ENCODE data around the gene SEPTIN6.
"Not testable (repeated sequence)": the region's sequence is repeated elsewhere in the genome, so short reads cannot be mapped to it uniquely, and the experiment has no call there.

The SEPTIN6 gene

DNA sequence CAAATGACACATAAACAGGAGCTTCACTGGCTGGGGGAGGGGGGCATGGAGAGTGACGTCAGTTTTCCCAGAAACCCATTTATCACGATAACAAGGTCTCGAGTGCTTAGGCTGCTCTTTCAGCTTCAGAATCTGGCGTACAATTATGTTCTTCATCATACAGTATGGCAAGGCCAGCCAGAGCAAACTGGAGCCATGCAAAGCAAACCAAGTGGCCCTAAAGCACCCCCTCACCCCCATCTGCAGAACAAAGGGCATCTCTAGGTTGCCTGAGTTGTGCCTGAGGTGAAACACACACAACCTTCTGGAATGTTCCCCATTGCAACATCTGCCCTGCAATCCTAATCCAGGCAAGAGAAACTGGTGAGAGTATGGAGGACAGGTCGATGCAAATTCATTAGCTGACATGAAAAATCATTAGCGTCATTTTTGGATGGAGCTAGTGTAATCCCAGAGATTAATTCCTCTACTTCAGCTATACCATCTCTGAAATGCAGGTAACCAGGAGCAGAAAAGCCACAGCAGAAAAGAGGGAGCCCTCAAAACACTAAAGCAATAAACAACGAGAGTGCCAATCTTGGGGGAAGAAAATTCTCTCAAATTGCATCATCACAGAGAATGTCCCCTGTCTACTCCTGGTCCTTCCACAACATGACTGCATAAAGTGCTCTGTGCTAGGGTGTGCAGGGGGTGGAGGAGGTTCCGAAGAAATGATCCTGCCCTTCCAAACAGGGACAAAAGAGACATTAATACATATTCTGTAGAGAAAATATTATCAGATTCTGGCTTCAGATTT, 1.8 kb downstream of the SEPTIN6 start:
- peak; percentile 33 for DNase-seq (ENCODE audit: low read depth, low spot score)

DNA sequence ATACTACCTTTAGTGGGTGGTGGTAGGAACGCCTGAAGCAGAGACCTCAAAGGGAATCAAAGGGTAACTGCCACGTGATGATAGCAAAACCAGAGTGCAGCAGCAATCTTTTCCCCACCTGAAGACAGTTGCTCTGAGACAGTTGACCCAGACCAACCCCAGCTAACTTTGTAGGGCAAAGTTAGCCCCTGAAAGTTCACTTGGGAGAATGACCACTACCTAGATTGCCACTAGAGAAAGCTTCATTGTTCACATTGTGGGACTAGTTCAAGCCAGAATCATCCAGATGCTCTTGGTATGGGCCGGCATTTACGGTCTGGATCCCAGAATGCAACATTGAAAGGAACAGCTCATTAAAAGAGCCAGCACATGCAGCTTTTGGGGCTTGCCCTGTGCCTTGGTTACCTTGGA, 4.1 kb downstream of the SEPTIN6 start:
- DNase-seq (ENCODE audit: low read depth, low spot score), result no peak

DNA sequence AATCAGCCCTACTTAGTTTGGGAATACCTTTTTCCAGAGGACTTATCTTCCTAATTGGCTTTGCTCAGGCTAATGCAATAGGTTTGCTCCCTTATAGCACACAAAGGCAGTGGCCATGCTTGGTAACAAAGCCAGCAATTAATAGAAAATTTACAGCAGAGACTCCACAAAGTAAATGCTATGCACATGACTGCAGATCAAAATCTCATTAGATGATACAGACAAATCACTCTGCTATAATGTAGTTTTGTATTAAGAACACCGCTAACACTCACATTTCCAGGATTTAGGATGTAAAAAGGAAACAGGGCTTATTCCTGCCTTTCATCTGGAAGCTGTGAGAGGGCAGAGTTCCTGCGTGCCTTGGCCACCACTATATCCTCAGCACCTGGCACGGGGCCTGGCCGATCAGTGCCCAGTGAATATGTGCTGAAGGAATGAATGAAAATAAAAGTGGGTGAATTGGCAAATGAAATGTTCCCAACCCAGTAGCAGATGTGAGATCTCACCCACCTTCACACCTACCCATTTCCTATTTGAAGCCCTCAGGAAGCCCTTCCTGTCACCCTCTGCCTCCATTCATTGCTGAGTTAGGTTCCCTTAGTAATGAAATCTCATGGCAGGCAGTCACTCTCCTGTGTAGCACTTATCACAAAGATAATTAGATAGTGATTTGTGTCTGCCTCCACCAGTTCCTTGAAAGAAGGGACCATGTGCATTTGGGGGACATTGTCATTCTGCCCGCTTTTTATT, 5.1 kb downstream of the SEPTIN6 start:
- DNase-seq (ENCODE audit: low read depth, low spot score), result no peak

DNA sequence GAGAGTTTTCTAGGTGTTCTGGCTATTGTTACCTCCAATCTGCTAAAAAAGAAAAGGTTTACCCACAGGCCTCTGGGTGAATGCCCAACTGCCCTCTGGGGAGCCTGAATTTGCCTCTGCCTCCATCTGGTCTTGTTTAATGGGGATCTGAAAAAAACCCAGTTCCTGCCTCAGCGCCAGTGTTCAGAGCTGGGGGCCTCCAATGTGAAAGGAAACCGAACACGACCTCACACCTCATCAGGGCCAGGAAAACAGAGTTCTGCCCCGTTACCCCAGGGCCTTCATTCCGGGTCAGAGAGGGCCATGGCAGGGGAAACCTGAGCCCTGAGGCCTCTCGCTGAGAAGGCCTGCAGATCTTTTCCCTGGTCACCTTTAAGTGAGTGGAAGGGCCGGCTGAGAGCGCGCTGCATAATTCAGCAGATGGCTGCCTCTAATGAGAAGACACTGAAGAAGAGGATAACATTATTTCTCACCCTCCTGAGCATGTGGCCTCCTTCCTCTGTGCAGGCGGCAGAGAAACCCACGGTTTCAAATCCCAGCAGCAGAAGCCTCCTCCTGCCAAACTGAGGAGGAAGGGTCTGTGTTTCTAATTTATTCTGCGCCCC, 6.8 kb downstream of the SEPTIN6 start:
- DNase-seq (ENCODE audit: low read depth, low spot score), result no peak

DNA sequence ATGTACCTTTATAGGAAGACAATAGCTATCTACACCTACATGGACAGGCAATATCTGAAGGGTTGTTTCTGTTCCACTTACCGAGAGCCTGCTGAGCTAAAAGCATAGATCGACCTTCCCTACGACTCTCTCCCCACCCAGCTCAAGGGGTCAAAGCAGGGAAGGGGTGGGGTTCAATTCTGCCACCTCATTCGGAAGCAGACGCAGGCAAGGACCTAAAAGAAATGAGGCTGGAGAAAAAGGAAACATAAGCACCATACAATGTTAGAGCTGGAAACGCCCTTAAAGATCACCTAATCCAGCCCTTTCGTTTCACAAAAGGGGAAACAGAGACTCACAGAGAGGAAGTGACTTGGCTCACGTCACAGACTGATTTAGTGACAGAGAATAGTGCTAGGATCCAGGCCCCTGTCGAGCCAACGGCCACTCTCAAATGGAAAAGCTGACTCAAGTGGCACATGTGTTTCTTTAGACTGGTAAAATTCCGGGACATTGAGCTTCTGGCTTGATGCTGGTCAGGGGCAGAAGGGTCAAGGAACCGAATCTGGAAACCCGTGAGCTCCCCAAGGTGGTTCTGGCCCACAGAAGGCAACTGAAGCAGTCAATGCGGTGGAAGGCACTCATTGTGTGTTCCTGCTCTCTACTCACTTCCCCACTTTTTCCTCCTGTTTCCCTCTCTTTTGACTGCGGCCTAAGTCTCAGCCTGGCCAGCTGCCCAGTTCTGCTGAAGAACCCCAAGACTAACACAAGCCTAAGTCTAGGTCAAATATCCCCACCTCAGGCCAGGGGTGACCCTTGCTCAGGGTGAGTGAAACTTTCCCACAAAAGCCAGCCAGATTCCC, 7.5 kb downstream of the SEPTIN6 start:
- no peak for DNase-seq (ENCODE audit: low read depth, low spot score)

DNA sequence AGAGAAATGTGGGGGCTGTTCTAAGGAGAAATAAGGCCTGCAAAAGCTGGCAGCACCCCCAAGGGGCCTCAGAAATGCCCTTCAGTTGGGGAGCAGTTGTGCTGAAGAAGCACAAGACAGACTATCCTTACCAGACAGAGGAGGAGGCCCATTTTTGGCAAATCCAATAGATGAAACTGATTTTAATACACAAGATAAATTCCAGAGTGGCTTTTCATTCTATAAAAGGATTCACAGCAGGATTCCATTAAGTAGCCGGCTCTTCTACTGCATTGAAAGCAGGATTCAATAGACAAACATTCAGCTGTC, 8.1 kb downstream of the SEPTIN6 start:
- DNase-seq (ENCODE audit: low read depth, low spot score), result no peak

DNA sequence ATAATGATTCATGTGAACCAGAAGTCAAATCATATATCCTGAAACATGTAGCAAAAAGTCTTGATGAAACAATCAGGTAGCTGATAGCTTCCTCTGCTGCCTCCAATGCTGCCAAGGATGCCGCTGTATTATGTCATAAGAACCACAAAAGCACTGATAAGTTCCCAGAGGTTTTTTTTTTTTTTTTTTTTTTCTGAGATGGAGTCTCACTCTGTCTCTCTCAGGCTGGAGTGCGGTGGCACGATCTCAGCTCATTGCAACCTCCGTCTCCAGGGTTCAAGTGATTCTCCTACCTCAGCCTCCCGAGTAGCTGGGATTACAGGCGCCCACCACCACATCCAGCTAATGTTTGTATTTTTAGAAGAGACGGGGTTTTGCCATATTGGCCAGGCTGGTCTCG, 8.7 kb downstream of the SEPTIN6 start:
- DNase-seq (ENCODE audit: low read depth, low spot score), result not testable (repeated sequence)

DNA sequence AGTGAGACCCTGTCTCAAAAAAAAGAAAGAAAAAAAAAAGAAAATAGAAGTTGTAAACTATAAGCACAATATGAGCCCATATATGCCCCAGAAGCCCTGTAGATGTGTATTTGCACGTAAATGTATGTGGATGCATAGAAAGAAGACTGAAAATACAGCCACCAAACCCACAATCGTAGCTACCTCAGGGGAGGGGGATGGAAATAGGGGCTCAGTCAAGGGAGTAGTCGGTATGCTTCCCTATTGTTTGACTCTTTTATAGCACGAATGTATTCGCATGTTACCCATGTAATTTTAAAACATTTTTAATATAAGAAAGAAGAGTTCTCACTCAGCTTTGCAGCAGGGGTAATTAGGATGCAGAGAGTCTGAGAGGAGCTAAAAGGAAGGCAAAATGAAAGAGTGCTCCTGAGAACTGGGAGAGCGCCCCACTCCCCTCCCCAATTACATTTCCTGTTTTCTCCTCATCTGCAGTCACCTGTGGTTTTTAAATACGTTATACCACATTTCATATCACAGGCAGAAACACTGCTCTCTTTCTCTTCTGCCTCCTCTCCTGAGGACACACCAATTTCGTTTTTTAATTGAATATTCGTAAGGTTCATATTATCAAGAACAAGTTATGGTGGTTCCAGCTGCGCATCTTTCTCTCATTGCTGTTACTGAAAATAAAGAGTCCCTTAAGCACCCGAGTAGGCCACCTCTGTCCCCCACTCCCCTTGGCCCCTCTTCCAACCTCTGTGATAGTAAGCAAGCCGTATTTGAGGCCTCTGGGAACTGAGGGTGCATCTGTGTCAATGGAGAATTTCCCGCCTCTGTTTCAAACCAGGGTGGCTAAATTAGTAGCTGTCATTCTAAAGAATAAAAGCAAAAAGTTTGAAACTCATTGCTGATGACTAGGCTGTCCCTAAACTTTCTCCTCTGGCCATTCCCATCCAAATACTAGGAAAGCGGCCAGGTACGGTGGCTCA, 10.7 kb downstream of the SEPTIN6 start:
- DNase-seq (ENCODE audit: low read depth, low spot score), result no peak

DNA sequence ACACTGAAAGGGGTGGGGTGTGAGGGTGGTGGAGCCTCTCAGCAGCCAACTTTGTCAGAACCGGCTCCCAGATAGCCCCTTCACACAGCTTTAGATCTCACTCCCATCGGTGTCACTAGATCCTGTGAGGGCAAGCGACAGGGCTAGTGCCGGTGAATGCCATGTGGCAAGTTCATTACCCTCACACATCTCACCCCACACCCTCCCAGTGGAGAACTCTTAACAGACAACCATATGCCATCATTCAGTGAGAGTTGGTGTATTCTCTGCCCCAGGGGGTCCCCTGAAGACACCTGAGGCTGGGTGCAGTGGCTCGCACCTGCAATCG, 15.3 kb downstream of the SEPTIN6 start:
- DNase-seq (ENCODE audit: low read depth, low spot score), result no peak

DNA sequence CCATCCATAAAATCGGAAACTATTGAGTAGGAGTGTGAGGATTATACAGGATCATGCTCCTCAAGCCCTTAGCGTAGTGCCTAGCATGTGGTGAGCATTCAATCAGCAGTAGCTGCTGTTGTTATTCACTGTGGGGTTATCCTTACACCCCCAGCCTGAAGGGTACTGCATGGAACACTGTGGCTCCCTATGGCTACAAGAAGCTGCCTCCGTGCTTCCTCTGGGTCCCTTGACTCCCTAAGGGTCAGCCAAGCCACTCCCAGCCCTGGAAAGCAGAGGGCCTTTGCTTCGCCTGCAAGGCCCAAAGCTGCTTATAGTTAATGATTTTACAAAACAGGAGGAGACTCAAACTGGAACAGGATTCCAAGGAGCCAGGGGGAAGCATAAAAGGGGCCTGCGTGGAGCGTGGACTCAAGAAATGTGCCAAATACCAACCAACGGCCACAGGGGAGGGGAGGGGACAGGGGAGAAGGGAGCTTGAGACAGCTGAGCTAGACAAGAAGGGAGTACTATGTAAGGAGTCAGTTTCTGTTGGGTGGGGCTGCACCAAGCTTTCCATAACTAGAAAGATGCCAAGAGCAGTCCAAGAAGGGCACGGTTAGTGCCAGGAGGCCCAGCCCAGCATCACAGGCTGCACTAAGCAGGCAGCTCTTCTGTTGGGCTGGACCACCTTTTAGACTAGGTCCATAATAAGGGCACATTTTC, 15.9 kb downstream of the SEPTIN6 start:
- no peak for DNase-seq (ENCODE audit: low read depth, low spot score)

DNA sequence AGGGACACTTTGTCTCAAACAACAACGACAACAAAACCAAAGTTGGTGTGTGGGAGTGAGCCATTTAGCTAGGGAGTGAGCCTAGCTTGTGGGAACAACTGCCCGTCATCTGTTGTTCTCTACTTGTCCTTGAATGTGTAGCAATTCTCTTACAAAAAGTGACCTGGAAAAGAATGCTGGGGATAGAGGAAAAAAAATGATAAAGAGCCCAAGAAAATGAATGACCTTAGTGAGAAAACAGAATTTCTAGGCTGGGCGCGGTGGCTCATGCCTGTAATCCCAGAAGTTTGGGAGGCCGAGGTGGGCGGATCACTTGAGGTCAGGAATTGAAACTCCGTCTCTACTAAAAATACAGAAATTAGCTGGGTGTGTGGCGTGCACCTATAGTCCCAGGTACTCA, 19.6 kb downstream of the SEPTIN6 start:
- no peak for DNase-seq (ENCODE audit: low read depth, low spot score)

DNA sequence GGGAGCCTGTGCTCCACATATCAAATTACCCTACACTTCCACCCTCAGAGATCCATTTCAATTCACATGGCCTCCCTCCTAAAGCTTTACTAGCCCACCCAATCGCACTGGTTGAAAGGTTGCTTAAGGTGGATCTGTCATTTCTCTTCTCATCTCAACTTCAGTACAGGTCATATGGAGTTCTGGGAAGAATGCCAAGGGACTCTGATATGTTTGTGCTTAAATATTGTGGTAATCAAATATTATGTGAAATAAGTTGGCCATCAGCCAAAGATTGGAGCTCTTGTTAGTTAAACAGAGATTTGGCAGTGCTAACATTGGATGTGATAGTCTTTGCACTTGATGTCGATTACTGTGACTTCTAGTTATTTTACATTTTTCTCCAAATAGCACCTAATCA, 20.5 kb downstream of the SEPTIN6 start:
- DNase-seq (ENCODE audit: low read depth, low spot score), result no peak

DNA sequence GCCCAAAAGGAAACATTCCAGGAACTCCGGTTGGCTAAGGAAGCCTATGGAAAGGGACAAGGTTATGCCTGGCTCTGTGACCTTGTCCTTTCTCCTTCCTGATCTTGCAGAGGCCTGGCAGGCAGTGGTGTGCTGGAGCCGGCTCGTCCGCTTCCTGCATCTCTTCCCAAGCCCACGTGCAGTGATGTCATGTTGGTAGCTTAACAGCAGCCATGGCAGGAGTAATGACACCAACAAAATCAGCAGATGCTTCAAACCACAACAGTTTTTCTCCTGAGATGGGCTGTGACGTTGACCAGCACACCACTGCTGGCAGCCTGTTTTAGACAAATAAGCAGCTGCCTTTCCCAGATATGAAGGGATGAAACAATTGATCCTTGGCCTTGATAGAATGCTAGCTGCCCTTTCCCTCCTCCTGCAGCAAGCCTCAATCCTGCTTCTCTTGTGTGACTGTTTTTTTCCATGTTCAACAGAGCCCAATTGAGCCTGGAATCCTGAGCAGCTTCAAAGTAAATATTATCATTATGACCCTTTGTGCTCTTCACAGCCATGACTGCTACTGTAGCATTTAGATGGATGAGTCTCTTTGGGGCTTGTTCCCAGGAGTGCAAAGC, 23.4 kb downstream of the SEPTIN6 start:
- DNase-seq (ENCODE audit: low read depth, low spot score), result no peak

DNA sequence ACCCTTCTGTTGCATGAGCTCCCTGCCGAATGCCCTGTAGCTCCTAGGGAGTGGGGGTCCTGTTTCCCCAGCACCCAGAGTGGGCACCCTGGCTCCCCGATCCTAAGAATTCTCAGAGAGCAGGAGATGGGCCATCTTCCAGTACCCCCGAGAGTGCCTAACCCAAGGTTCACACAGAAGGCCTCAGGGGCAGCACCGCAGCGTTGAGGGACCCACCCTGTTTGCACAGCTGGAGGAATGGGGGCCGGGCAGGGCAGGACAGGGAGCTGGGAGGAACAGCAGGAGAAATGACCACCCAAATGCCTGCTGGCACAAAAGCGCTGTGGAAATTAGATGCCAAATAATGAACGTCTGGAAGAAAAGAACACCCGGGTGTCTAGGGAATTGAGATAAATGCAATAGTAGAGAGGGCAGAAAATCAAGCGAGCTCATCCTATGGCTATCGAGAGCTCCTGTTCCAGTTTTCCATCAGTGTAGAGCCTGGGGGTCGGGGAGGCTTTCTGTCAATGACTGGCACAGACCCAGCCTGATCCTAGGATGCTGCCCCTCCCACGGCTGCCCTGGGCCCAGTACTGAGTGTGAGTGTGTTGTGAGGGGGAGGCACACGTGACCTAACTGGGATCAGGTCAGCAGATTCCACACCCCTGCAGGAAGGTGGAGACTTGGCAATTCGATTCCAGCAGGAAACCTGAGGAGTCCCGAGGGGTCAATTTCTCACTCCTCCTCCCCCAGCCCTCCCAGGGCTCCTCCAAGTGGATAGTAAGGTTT, 25.7 kb downstream of the SEPTIN6 start:
- DNase-seq (ENCODE audit: low read depth, low spot score), result no peak

DNA sequence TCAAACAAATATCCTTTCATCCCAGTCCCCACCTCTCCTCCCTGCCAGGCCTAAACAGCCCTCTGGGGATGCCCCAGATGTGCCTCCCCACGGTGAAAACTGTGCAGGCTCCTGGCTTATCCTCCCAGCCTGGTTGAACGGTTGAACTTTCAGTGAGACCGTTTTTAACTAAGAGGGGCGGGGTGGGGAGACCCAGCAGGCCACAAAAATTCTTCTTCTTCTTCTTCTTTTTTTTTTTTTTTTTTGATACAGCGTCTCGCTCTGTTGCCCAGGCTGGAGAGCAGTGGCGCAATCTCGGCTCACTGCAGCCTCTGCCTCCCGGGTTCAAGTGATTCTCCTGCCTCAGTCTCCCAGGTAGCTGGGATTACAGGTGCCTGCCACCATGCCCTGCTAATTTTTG, 28.1 kb downstream of the SEPTIN6 start:
- not testable (repeated sequence) for DNase-seq (ENCODE audit: low read depth, low spot score)

DNA sequence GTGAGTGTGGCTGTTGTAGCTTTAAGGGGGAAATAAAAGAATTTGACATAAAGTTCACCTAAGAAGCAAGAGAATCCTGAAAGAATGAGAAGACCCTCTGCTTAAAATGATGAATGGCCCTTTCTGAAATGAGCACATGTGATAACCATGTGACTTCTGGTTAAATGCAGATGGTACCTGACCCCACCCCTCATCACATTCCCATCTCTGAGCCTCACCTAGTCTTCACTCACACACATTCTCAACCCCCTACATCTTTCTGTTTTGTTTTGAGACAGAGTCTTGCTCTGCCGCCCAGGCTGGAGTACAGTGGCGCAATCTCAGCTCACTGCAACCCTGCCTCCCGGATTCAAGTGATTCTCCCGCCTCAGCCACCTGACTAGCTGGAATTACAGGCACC, 31.5 kb downstream of the SEPTIN6 start:
- no peak for DNase-seq (ENCODE audit: low read depth, low spot score)

DNA sequence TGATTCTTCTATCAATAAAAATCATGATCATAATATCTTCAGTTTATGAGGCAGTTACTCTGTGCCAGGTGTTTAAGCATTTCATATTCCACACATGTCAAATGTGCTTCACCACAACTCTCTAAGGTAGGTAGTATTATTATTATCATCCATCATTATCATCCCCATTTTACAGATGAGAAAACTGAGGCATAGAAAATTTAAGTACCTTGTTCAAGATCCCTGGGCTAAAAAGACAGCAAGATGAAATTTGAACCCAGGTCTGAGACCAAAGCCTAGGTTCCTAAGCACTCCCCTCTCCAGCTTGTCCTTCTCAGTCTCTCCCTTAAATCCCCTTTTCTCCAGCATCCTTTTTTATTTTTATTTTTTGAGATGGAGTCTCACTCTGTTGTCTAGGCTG, 33.4 kb downstream of the SEPTIN6 start:
- DNase-seq (ENCODE audit: low read depth, low spot score), result no peak

DNA sequence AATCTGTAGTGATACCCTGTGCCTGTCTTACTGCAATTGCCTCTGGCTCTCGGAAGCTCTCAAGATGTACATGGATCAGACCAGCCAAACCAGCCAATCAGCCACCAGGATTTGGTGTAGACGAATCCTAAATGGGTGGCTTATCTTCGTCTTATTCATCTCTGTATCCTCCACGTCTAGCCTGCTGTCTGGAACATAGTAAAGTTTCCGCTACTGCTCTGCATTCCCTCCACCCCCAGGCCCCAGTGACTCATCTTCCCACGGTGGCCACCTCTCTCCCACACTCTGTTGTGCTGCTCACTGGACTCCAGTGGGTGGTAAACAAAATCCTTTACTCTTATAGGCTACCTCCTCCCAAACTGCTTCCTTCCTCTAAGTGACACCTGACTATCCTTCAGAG, 37.8 kb downstream of the SEPTIN6 start:
- peak; percentile 41 for DNase-seq (ENCODE audit: low read depth, low spot score)

DNA sequence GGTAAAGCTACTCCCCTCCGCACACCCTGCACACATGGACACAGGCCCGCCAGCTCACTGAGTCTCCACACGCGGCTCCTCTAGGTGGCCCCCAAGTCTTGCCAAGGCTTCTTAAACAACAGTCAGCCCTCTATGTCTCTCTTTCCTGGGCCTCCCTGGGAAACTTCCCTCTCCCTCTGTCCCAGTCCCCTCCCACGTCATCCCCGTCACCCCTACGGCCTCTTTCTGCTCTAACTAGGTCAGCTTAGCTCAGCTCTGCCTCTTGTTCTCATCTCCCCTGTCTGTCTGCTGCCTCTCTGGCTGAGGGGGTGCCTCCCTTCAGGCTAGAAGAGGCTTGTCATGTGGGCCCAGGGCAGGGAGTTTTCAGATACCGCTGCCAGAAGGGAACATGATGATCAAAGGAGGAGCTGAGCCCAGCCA, 38.8 kb downstream of the SEPTIN6 start:
- no peak for DNase-seq (ENCODE audit: low read depth, low spot score)

Measured in activated naive CD8-positive, alpha-beta T cell treated with anti-CD3 and anti-CD28 coated beads, Interleukin-2, amount 50 U/mL, for 16 hours (primary cell).